Prostate gland (tissue), 2 donors: ENCODE results near the gene SHISAL2A.

Experiments
- CTCF ChIP-seq, 4 experiments: fragments of 200-600 bp in 2 of 4; fragments of 450-650 bp in 2 of 4; sonication (generic) in 2 of 4; IDR thresholded peaks; 1 replicate in 3 of 4; 2 replicates in 1 of 4; pipeline ENCODE4 v1.5.1; 2016 to 2019; ENCODE audit warnings: antibody characterized with exemption in 4 of 4, mild to moderate bottlenecking in 2 of 4, moderate library complexity in 2 of 4
- POLR2A ChIP-seq: fragments of 450-650 bp; IDR thresholded peaks from one replicate; pipeline ENCODE4 v1.6.1; 2016; ENCODE audit warnings: antibody characterized with exemption, mild to moderate bottlenecking
- POLR2AphosphoS5 ChIP-seq: sonication (generic); formaldehyde crosslinking; IDR thresholded peaks from one replicate; pipeline ENCODE4 v1.6.1; 2017; ENCODE audit warnings: antibody characterized with exemption

- TF ChIP-seq CTCF (IDR thresholded peaks at IDR 0.05): no peak
- TF ChIP-seq POLR2A: no peak
- no peak for TF ChIP-seq POLR2AphosphoS5
Measured at GRCh38 chr1:52593495-52593894, 39.5 kb upstream of the SHISAL2A start.
